Fibroblast of the aortic adventitia (primary cell): ENCODE measurements around the gene ELAVL1. TPM values are rescaled to one million over a fixed set of nuclear protein-coding genes. Genes with fewer than 3 reads are reported as not detected.
A peak's percentile ranks its signal among the peaks of the same experiment; 100 is the strongest.

Source experiments
- DNase-seq: peaks from one replicate; pipeline ENCODE4 v3.0.0-alpha.2; 2010; ENCODE audit warnings: low read depth
- H3K4me3 ChIP-seq: 2 replicates; pipeline ENCODE4 v1.5.1; 2011; ENCODE audit warnings: low read depth, mild to moderate bottlenecking, control low read depth, low read length, moderate library complexity
- CTCF ChIP-seq: IDR thresholded peaks from 2 replicates; pipeline ENCODE4 v1.5.1; 2011; ENCODE audit warnings: mild to moderate bottlenecking, low read length, control low read depth, inconsistent platforms; ENCODE audit not compliant: insufficient read depth
- total RNA-seq: library from RNA; depleted of rRNA; stranded (reverse); fragments of >200 nt; gene quantifications from 2 replicates; pipeline ENCODE4 v1.2.3, GENCODE V29; 2012; ENCODE audit warnings: low replicate concordance

ELAVL1 gene
- total RNA-seq, 1 donor: 34.1 TPM

- no peak for TF ChIP-seq CTCF
- H3K4me3 ChIP-seq: no peak overlapping the region
- no peak for DNase-seq
These were observed 11.3 kb downstream of the ELAVL1 start for GRCh38 chr19:7994114-7994513.

GRCh38 chr19:7993560-7993959, 11.9 kb downstream of the ELAVL1 start:
- no peak overlapping the region for H3K4me3 ChIP-seq
- TF ChIP-seq CTCF: no peak
- DNase-seq: no peak

GRCh38 chr19:7992575-7992974, 12.9 kb downstream of the ELAVL1 start:
- no peak overlapping the region for H3K4me3 ChIP-seq
- no peak for DNase-seq
- TF ChIP-seq CTCF: no peak

- DNase-seq: peak; percentile 46
- TF ChIP-seq CTCF: no peak
These were observed 16.3 kb downstream of the ELAVL1 start for GRCh38 chr19:7989071-7989575.

GRCh38 chr19:7988307-7988706, 17.1 kb downstream of the ELAVL1 start:
- no peak overlapping the region for H3K4me3 ChIP-seq
- no peak for DNase-seq

More at GRCh38 chr19:7989071-7989575, 16.3 kb downstream of the ELAVL1 start:
- no peak overlapping the region for H3K4me3 ChIP-seq

GRCh38 chr19:7987114-7987768, 18.2 kb downstream of the ELAVL1 start:
- H3K4me3 ChIP-seq: no peak overlapping the region
- DNase-seq: no peak
- TF ChIP-seq CTCF: no peak

More at GRCh38 chr19:7988307-7988706, 17.1 kb downstream of the ELAVL1 start:
- no peak for TF ChIP-seq CTCF
